PFSK-1 (cell line): Measurements from ENCODE around the gene EAPP.

Source experiments
- POLR2AphosphoS5 ChIP-seq: IDR thresholded peaks from 2 replicates; pipeline ENCODE4 v1.6.1; 2012; ENCODE audit warnings: low read depth, mild to moderate bottlenecking, control low read depth, low read length, moderate library complexity
- REST ChIP-seq, 2 experiments: IDR thresholded peaks; 2 replicates each; pipeline versions ENCODE4 v1.6.1 to v1.8.0; 2011 to 2012; ENCODE audit warnings: low read depth in 2 of 2, low read length in 2 of 2, control low read depth in 1 of 2, inconsistent platforms in 1 of 2, mild to moderate bottlenecking in 1 of 2, moderate library complexity in 1 of 2; ENCODE audit not compliant: insufficient read depth in 1 of 2
- TAF1 ChIP-seq: IDR thresholded peaks from 2 replicates; pipeline ENCODE4 v1.6.1; 2012; ENCODE audit warnings: low read length, control low read depth, borderline replicate concordance; ENCODE audit not compliant: insufficient read depth

GRCh38 chr14:34496007-34496678, 43.4 kb downstream of the EAPP start:
- no peak for TF ChIP-seq REST (IDR thresholded peaks at IDR 0.05; ENCODE audit: insufficient read depth in 1 of 2, low read depth in 2 of 2, low read length in 2 of 2)
- TF ChIP-seq POLR2AphosphoS5 = no peak
- TF ChIP-seq TAF1 = no peak
